ENCODE results near the gene COX7A1.
A peak's percentile ranks its signal among the peaks of the same experiment; 100 is the strongest.

The COX7A1 gene

DNA sequence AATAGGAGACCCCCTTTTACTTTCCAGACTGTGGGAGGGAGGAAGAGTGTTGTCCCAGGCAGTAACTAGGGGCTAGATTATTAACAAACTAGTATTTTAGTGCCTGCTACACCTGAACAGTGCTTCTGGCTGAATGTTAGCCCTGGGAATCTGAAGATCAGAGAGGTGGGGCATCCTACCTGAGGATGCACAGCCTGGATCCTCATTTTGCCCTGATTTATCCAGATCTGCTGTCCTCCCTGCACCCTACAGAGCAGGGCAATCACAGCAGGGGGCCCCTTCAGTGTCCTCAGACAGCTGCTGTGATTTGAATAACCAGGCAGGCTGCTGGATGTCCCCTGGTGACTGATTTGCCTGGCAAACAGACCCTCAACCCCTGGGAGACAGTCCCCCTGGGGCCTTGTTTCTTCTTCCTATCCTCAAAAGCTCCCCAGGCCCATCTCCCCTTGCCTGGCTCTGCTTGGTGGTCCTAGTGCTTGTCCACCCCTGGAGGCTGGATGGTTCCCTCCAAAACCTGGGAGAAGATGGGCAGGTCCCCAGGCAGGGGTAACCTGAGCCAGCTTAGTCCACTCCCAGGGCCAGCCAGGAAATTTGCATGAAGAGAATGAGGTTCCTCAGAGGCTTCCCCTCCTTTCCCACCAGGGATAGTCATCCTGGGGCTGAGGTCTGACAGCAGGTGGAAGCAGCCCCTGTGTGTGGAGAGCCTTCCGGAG lies 41.6 kb downstream of the COX7A1 start, which contains the start of gene OVOL3:
Gene OVOL3, plus strand, starts transcription at position 657 of the 713 bp plus-strand sequence. CDS start 60 bp downstream, outside the sequence.
- H3K4me3 ChIP-seq (ENCODE audit: low read depth, low read length) = no peak within 1 kb of the TSS
- in situ Hi-C loops (cut with HindIII; ENCODE audit: low sequenced_read_pairs) = no loop called here
- no peak for DNase-seq (ENCODE audit: low read depth, low spot score)
- TF ChIP-seq, protein P1, sequence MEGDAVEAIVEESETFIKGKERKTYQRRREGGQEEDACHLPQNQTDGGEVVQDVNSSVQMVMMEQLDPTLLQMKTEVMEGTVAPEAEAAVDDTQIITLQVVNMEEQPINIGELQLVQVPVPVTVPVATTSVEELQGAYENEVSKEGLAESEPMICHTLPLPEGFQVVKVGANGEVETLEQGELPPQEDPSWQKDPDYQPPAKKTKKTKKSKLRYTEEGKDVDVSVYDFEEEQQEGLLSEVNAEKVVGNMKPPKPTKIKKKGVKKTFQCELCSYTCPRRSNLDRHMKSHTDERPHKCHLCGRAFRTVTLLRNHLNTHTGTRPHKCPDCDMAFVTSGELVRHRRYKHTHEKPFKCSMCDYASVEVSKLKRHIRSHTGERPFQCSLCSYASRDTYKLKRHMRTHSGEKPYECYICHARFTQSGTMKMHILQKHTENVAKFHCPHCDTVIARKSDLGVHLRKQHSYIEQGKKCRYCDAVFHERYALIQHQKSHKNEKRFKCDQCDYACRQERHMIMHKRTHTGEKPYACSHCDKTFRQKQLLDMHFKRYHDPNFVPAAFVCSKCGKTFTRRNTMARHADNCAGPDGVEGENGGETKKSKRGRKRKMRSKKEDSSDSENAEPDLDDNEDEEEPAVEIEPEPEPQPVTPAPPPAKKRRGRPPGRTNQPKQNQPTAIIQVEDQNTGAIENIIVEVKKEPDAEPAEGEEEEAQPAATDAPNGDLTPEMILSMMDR (IDR thresholded peaks at IDR 0.05; ENCODE audit: low read depth, low read length) = no peak

DNA sequence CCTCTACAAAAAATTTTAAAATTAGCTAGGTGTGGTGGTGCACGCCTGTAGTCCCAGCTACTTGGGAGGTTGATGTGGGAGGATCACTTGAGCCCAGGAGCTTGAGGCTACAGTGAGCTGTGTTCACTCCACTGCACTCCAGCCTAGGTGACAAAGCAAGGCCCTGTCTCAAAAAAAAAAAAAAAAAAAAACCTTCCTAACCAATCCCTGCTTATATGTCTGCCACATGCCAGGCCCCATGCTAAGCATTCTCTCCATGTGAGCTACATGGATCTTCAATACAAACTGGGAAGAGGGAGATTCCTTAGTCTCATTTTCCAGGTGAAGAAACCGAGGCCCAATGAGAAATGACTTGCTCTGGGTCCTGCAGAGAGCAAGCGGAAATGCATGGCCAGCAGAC lies 43.6 kb downstream of the COX7A1 start:
- DNase-seq (ENCODE audit: low read depth, low spot score) = no peak
- TF ChIP-seq, protein P1 (IDR thresholded peaks at IDR 0.05; ENCODE audit: low read depth, low read length) = no peak
- no peak overlapping the region for H3K4me3 ChIP-seq (ENCODE audit: low read depth, low read length)
- in situ Hi-C loops (cut with HindIII; ENCODE audit: low sequenced_read_pairs) = no loop called here

DNA sequence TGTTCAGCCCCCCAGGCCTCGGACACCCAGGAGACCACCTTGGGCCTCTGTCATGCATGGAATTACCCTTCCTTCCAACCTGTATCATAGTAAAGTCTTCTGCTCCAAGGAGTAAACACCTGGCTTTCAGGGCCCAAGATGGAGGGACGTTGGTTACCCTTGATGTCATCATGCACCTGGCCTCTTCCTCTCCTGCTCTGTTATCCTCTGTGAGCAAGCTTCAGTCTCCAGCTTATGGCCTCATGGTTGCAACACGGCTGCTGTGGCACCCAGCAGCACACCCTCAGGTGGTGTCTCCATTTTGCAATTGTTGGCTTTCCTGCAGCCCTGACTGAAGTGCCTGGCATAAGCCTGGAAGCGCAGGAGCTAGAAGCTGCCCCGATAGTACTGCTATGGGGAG lies 45.3 kb downstream of the COX7A1 start:
- no peak for DNase-seq (ENCODE audit: low read depth, low spot score)
- H3K4me3 ChIP-seq (ENCODE audit: low read depth, low read length) = no peak overlapping the region
- in situ Hi-C loops (cut with HindIII; ENCODE audit: low sequenced_read_pairs) = no loop called here
- TF ChIP-seq, protein P1 (IDR thresholded peaks at IDR 0.05; ENCODE audit: low read depth, low read length) = no peak

DNA sequence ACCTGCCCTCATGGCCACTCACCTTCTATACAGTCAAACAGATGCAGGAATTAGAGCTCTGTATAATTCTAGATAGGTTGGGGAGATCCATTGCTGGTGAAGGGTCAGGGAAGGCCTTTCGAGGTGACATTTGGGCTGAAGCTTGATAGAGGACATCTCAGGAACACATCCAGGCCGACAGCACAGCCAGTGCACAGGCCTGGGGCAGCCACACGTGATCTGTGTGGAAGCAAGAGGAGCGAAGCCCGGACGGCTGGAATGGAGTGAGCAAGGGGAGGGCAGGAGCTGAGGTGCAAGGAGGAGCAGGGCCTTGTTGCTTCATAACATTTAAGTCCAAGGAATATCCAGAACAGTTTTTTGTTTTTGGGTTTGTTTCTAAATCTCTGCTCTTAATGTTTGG lies 45.8 kb downstream of the COX7A1 start:
- TF ChIP-seq, protein P1 (IDR thresholded peaks at IDR 0.05; ENCODE audit: low read depth, low read length) = no peak
- DNase-seq (ENCODE audit: low read depth, low spot score) = no peak
- in situ Hi-C loops (cut with HindIII; ENCODE audit: low sequenced_read_pairs) = no loop called here
- no peak overlapping the region for H3K4me3 ChIP-seq (ENCODE audit: low read depth, low read length)

DNA sequence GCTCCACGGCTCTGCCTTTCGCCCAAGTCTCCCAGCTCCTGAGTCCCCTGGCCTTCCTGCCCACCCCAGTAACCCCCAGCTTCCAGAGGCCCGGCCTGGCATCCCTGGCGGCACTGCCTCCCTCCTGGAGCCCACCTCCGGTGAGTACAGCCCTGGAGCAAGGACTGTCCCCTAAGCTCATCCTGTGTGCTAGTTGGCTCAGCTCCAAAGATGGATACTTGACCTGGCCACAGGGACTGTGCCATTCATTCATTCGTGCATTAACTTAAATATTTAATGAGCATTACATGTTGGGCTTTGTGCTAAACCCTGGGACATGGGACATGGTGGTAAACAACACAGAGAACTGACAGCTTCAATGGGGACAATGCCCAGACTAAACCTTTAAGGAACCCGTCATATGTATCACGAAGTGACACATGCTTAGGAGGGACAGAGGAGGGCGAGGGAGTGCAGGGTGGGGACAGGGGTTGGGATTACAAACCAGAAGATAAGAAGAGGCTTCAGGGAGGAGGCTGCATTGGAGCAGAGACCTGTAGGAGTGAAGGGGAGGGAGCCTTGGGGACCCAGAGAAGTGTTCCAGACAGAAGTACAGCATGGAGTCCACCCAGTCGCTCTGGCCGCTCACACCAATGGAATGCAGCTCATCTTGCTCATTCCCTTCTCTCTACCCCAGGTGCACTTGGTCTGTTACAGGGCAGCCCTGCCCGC lies 48.2 kb downstream of the COX7A1 start:
- H3K4me3 ChIP-seq (ENCODE audit: low read depth, low read length) = no peak overlapping the region
- TF ChIP-seq, protein P1 (IDR thresholded peaks at IDR 0.05; ENCODE audit: low read depth, low read length) = no peak
- DNase-seq (ENCODE audit: low read depth, low spot score) = peak; percentile 5
- in situ Hi-C loops (cut with HindIII; ENCODE audit: low sequenced_read_pairs) = no loop called here

DNA sequence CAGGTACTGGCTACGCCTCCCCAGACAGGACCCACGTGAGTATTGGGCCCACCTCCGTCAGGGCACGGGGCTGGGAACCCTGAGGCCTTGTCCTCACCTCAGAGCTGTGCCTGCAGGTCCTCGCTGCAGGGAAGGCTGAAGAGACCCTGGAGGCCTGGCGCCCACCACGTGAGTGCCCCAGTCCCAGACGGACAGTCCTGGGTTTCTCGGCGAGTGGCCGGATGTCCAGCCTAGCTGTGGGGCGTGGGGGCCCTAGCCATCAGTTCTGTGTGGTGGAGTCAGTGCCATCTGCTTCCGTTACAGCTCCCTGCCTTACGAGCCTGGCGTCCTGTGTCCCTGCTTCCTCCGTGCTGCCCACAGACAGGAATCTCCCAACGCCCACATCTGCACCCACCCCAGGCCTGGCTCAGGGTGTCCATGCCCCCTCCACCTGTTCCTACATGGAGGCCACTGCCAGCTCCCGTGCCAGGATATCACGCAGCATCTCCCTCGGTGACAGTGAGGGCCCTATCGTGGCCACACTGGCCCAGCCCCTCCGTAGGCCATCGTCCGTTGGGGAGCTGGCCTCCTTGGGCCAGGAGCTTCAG lies 49.1 kb downstream of the COX7A1 start:
- TF ChIP-seq, protein P1 (IDR thresholded peaks at IDR 0.05; ENCODE audit: low read depth, low read length) = no peak
- no peak for DNase-seq (ENCODE audit: low read depth, low spot score)
- H3K4me3 ChIP-seq (ENCODE audit: low read depth, low read length) = no peak overlapping the region
- in situ Hi-C loops (cut with HindIII; ENCODE audit: low sequenced_read_pairs) = no loop called here

Data from astrocyte of the spinal cord (primary cell).